C4-2B (cell line): ENCODE measurements around the gene TFAP2B.
A peak's percentile ranks its signal among the peaks of the same experiment; 100 is the strongest.

Experiments used
- H3K27ac ChIP-seq: fragments of 450-650 bp; 2 replicates; pipeline ENCODE4 v1.5.1; 2017
- CTCF ChIP-seq: fragments of 450-650 bp; conservative IDR thresholded peaks from 2 replicates; pipeline ENCODE4 v1.5.1; 2017; ENCODE audit warnings: mild to moderate bottlenecking
- ZFX ChIP-seq: fragments of 450-650 bp; IDR thresholded peaks from 2 replicates; pipeline ENCODE4 v1.6.1; 2017

Gene TFAP2B

GRCh38 chr6:50849796-50850180, 31.1 kb downstream of the TFAP2B start:
- TF ChIP-seq CTCF (no peak), ZFX (no peak)

GRCh38 chr6:50850223-50851048, 31.8 kb downstream of the TFAP2B start:
- H3K27ac ChIP-seq, result peak overlapping the region; percentile 60
- TF ChIP-seq CTCF (no peak), ZFX (no peak)

More at GRCh38 chr6:50849796-50850180, 31.1 kb downstream of the TFAP2B start:
- peak overlapping the region; percentile 60 for H3K27ac ChIP-seq

GRCh38 chr6:50851049-50851845, 32.6 kb downstream of the TFAP2B start:
- peak overlapping the region; percentile 60 for H3K27ac ChIP-seq
- TF ChIP-seq CTCF, result no peak
- TF ChIP-seq ZFX, result no peak

- no peak overlapping the region for H3K27ac ChIP-seq
- no peak for TF ChIP-seq CTCF
- no peak for TF ChIP-seq ZFX
These were observed 35.3 kb downstream of the TFAP2B start for GRCh38 chr6:50853939-50854338.

- no peak overlapping the region for H3K27ac ChIP-seq
- TF ChIP-seq CTCF, result no peak
- TF ChIP-seq ZFX, result no peak
These were observed 43.0 kb downstream of the TFAP2B start for GRCh38 chr6:50861692-50862091.

- H3K27ac ChIP-seq, result no peak overlapping the region
- TF ChIP-seq ZFX (no peak), CTCF (no peak)
These were observed 43.5 kb downstream of the TFAP2B start for GRCh38 chr6:50862176-50862575.

GRCh38 chr6:50864601-50865000, 45.9 kb downstream of the TFAP2B start:
- H3K27ac ChIP-seq, result no peak overlapping the region
- TF ChIP-seq CTCF (no peak), ZFX (no peak)
